Activated CD4-positive, alpha-beta T cell treated with anti-CD3 and anti-CD28 coated beads for 36 hours (primary cell): Measurements from ENCODE around the gene FARS2. TPM values are rescaled to one million over a fixed set of nuclear protein-coding genes. Genes with fewer than 3 reads are reported as not detected.
A peak's percentile ranks its signal among the peaks of the same experiment; 100 is the strongest.

Experiments used
- ATAC-seq: fragments of 200-7000 bp; cut with Tn5 transposase; one replicate; pipeline ENCODE4 v1.10.0; 2021; ENCODE audit warnings: mild to moderate bottlenecking, moderate library complexity
- CTCF ChIA-PET: fragments of 350-600 bp; sonication (Branson Sonifier 250); formaldehyde crosslinking; loops from one replicate; lab custom pipeline; 2021; ENCODE audit warnings: antibody characterized with exemption; lab: Charles Lee
- POLR2A ChIA-PET: fragments of 350-600 bp; sonication (Branson Sonifier 250); formaldehyde crosslinking; loops from one replicate; lab custom pipeline; 2021; ENCODE audit warnings: antibody characterized with exemption, inconsistent platforms; lab: Charles Lee
- DNase-seq: peaks from one replicate; pipeline ENCODE4 v3.0.0-alpha.2; 2020
- H3K27ac Mint-ChIP-seq: one replicate; pipeline ENCODE4 v1.8.0; 2021; ENCODE audit warnings: mixed read lengths
- H3K27me3 Mint-ChIP-seq: one replicate; pipeline ENCODE4 v1.8.0; 2021; ENCODE audit warnings: mixed read lengths
- H3K36me3 Mint-ChIP-seq: one replicate; pipeline ENCODE4 v1.8.0; 2021; ENCODE audit warnings: low read depth, mixed read lengths
- H3K4me1 Mint-ChIP-seq: one replicate; pipeline ENCODE4 v1.8.0; 2021; ENCODE audit warnings: mixed read lengths
- H3K4me3 Mint-ChIP-seq: one replicate; pipeline ENCODE4 v1.8.0; 2021; ENCODE audit warnings: mild to moderate bottlenecking, moderate library complexity, mixed read lengths
- H3K9me3 Mint-ChIP-seq: one replicate; pipeline ENCODE4 v1.8.0; 2021; ENCODE audit warnings: low read depth, mixed read lengths
- intact Hi-C, 2 experiments: fragments of 100-400 bp; cut with DNase I in 1 of 2; cut with micrococcal nuclease in 1 of 2; formaldehyde crosslinking; loops; one replicate each; pipeline versions ENCODE4 v1.14.2 to v1.15.1; 2022 to 2024; cut with DNase I, micrococcal nuclease
- total RNA-seq, 2 experiments: library from RNA; stranded (reverse); gene quantifications; one replicate each; pipeline ENCODE4 v1.2.3, GENCODE V29; 2021

Gene FARS2
- total RNA-seq, 2 experiments from 2014 or later = 17.6 to 18.4 TPM

DNA sequence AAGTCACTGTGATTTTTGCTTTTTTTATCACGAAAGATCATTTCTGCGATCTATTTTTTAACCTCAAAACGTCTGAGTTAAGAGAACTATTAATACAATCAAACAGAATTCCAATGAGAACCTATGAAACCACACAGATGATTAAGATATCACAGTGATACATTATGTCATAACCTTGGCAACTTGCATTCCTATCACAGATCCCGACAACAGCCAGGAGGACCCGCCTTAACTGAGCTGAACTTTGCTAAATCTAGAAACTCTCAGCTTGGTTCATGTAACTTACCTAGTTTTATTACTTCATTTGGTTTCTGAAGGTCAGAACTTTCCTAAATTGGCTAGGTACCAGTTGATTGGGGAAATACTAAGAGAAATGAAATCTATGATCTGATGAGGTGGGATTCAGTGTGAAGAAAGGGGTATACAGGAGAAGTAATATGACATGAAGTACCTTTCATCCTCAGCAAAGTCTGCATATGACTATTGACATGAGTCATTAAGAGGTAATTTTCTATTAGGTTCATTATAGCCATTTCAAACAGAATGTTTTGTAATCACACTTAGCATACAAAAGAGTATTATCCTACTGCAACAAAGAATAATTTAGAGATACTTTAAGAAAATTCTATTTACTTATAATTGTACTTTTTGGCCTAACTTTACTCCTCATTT is 11.7 kb upstream of the FARS2 start:
- intact Hi-C loops = no loop called here
- peaks cover 3% of the 10 kb centered on the region for H3K9me3 Mint-ChIP-seq
- ChIA-PET CTCF (no interaction called here), POLR2A (no interaction called here)
- DNase-seq (no peak), ATAC-seq (no peak)
- no peak overlapping the region for H3K27ac Mint-ChIP-seq
- peaks cover 26% of the 10 kb centered on the region for H3K36me3 Mint-ChIP-seq
- H3K4me3 Mint-ChIP-seq = no peak overlapping the region
- no peaks in the 10 kb centered on the region for H3K27me3 Mint-ChIP-seq
- H3K4me1 Mint-ChIP-seq = peaks cover 5% of the 10 kb centered on the region

DNA sequence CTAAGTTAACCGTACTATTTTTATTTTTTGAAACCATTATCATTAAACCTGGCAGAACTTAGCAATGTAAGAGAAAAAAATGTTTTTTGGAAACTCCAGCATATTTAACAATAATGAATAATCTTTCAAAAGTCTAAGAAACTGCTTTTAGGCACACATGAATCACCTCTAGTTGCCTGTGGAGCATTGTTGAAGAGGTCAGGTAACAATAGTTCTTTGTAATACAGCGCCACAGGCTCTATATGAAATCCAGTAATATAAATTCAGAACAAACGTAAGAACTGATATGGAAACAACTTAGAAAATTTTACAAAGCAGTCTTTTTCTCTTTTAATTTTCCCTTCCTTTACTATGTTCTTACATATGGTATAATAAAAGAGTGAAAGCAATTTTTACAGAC is 10.9 kb upstream of the FARS2 start:
- DNase-seq (no peak), ATAC-seq (no peak)
- Mint-ChIP-seq H3K27ac (no peak overlapping the region), H3K27me3 (no peaks in the 10 kb centered on the region), H3K4me3 (no peak overlapping the region), H3K9me3 (peaks cover 3% of the 10 kb centered on the region), H3K36me3 (peaks cover 33% of the 10 kb centered on the region), H3K4me1 (peaks cover 5% of the 10 kb centered on the region)
- intact Hi-C loops = no loop called here
- POLR2A ChIA-PET = no interaction called here
- CTCF ChIA-PET = no interaction called here

DNA sequence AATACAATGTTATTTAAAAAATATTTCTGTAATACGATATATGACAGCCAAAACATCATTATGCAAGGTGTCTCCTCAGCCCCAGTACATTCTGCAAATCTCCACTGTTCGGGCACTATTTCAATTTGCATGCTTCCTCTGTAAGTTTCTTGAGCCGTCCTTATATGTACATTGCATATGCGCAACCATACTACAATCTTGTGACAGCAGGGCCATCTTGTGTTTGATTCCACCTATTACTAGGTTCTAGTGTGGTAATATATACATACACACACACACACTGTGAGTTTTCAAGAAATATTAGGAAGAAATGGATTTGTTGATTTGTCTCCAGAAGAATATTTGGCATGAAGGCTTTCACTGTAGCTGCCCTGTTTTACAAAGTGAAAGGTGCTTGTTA is 10.4 kb upstream of the FARS2 start:
- H3K9me3 Mint-ChIP-seq = peaks cover 3% of the 10 kb centered on the region
- ChIA-PET CTCF (no interaction called here), POLR2A (no interaction called here)
- ATAC-seq (no peak), DNase-seq (no peak)
- H3K36me3 Mint-ChIP-seq = peaks cover 30% of the 10 kb centered on the region
- no peaks in the 10 kb centered on the region for H3K27me3 Mint-ChIP-seq
- peaks cover 5% of the 10 kb centered on the region for H3K4me1 Mint-ChIP-seq
- no peak overlapping the region for H3K4me3 Mint-ChIP-seq
- no peak overlapping the region for H3K27ac Mint-ChIP-seq
- intact Hi-C loops = no loop called here

DNA sequence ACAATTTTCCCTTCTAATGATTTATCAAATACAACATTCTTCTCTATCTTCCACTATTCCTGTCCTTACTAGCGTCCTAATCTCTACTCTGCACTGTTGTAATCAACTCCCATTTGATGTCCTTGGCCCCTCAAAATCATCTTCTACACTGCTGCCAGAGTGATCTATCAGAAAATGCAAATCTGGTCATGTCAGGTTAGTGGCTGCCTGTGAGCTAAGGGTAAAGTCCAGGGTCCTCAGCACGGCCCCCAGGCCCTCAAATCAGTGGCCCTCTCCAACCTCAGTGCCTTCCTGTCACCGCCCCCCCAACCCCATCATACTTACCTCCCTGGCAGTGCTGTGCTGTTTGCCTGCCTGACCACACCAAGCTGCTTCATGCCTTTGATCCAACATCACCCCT is 4.4 kb upstream of the FARS2 start:
- H3K9me3 Mint-ChIP-seq = no peaks in the 10 kb centered on the region
- DNase-seq = no peak
- H3K36me3 Mint-ChIP-seq = peaks cover 38% of the 10 kb centered on the region
- CTCF ChIA-PET = interaction anchor here (0.6 to 1.7 kb wide), 2 partner anchors 46 to 54 kb away, joined by 3 to 7 read pairs; no protein-coding TSS in a partner anchor
- H3K4me3 Mint-ChIP-seq = no peak overlapping the region
- H3K27ac Mint-ChIP-seq = no peak overlapping the region
- H3K4me1 Mint-ChIP-seq = peaks cover 21% of the 10 kb centered on the region
- POLR2A ChIA-PET = no interaction called here
- H3K27me3 Mint-ChIP-seq = no peaks in the 10 kb centered on the region
- intact Hi-C loops = no loop called here
- no peak for ATAC-seq

DNA sequence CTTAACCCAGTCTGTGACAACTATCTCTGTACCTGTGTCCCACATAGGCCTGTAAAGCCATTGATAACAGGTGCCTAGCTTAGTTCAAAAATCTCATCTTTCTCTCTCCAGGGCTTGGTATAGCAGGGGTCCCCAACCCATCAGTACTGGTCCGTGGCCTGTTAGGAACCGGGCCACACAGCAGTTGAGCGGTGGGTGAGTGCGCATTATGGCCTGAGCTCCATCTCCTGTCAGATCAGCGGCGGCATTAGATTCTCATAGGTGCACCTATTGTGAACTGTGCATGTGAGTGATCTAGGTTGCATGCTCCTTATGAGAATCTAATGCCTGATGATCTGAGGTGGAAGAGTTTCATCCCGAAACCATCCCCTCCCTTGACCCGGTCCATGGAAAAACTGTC is 3.9 kb upstream of the FARS2 start:
- Mint-ChIP-seq H3K4me1 (peaks cover 21% of the 10 kb centered on the region), H3K27me3 (no peaks in the 10 kb centered on the region), H3K9me3 (no peaks in the 10 kb centered on the region), H3K4me3 (no peak overlapping the region), H3K36me3 (peaks cover 34% of the 10 kb centered on the region), H3K27ac (no peak overlapping the region)
- no peak for ATAC-seq
- no peak for DNase-seq
- CTCF ChIA-PET = interaction anchor here (1.7 kb wide), 1 partner anchor 46 kb away, joined by 7 read pairs; no protein-coding TSS in a partner anchor
- POLR2A ChIA-PET = no interaction called here
- intact Hi-C loops = no loop called here

DNA sequence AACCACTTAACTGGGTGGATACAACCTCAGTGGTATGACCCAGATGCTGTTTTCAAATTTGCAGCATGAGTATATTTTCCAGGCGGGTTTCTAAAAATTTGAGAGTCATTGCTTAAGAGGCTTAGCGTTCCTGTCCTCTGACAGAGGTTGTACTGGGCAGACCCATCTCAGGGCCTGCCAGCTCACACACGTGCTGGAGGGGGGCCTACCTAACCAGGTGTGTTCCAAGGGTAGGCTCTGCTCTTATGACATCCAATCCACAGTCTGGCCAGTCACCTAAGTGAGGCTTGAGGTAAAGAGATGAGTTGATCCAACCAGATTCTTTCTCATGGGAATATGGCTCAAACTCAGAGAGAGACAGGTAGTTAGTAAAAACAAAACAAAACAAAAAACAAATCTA is 1.9 kb upstream of the FARS2 start:
- peak overlapping the region; percentile 92 for H3K4me3 Mint-ChIP-seq
- H3K9me3 Mint-ChIP-seq = no peaks in the 10 kb centered on the region
- POLR2A ChIA-PET = interaction anchor here (1.3 to 1.9 kb wide), 2 partner anchors 11 to 21 kb away, joined by 4 to 10 read pairs; no protein-coding TSS in a partner anchor
- CTCF ChIA-PET = no interaction called here
- no peaks in the 10 kb centered on the region for H3K27me3 Mint-ChIP-seq
- peaks cover 24% of the 10 kb centered on the region for H3K36me3 Mint-ChIP-seq
- intact Hi-C loops = no loop called here
- H3K27ac Mint-ChIP-seq = peak overlapping the region; percentile 87
- peaks cover 29% of the 10 kb centered on the region for H3K4me1 Mint-ChIP-seq
- no peak for ATAC-seq
- no peak for DNase-seq

DNA sequence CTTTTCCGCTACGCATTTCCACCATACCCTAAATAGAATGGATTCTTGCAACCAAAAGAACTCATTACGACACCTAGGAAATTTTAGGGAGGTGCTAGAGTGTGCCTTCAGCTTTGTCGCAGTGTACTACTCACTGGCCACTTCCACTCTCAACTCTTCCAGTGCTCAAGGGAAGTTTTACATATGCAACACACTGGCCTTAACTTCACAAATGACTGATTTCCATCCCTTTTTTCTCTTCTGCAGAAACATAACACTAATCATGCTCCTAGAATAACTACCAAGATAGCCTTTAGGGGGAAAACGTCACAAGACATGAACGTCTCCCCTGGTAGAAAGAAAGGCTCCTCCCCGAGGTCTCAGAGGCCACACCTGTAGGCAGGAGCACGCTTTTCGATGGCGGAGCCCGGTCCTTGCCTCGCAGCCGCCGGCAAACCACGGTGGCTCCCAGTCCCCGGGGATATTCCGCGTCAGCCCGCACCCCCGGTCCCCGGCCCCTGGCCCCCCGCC is 1.1 kb upstream of the FARS2 start:
- Mint-ChIP-seq H3K27me3 (no peaks in the 10 kb centered on the region), H3K9me3 (no peaks in the 10 kb centered on the region), H3K4me3 (peak overlapping the region; percentile 92), H3K36me3 (peaks cover 16% of the 10 kb centered on the region), H3K4me1 (peaks cover 32% of the 10 kb centered on the region), H3K27ac (peak overlapping the region; percentile 87)
- DNase-seq = peak; percentile 82
- CTCF ChIA-PET = interaction anchor here (0.7 to 1.4 kb wide), 3 partner anchors 14 to 43 kb away, joined by 3 read pairs; no protein-coding TSS in a partner anchor
- peak; percentile 78 for ATAC-seq
- POLR2A ChIA-PET = interaction anchor here (0.6 to 1.9 kb wide), 3 partner anchors 11 to 54 kb away, joined by 3 to 10 read pairs (median 4); no protein-coding TSS in a partner anchor
- intact Hi-C loops = loop anchor here (1.0 to 5.0 kb wide), 8 partner anchors 42 to 1239 kb away; partner anchors contain the start of genes NRN1 (in 1 of the 2) and RPP40 (in 1 of the 2)

DNA sequence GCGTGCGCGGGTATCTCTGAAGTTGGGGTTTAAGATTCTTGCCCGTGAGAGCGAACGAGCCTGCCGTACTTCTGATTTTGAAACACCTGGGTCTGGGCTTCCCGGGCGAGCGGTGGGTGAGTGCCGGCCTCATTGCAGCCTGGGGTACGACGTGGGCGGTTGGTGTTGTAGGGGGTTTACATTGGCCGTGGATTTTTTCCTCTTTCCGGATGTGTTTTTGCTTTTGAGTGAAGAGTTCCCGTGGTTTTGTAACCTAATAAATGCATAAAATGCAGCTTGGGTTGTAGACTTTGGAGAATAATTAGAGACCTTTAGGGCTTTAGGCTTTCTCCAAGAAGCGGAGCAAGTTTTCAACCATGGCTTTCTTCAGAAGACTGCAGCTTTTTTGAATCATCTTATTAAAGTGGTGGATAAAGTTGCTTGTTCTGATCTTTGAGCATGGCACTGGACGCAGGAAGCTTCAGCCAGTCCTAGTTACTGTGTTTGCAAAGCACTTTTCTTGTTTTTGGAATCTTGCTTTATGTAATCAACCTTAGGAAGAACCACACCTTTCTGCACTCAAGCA is 314 bp downstream of the FARS2 start:
- Mint-ChIP-seq H3K4me1 (peaks cover 40% of the 10 kb centered on the region), H3K27me3 (no peaks in the 10 kb centered on the region), H3K9me3 (no peaks in the 10 kb centered on the region), H3K36me3 (peaks cover 21% of the 10 kb centered on the region), H3K27ac (peak overlapping the region; percentile 97), H3K4me3 (peak overlapping the region; percentile 92)
- DNase-seq (no peak), ATAC-seq (no peak)
- ChIA-PET CTCF (interaction anchor here (0.6 to 1.4 kb wide), 4 partner anchors 16 to 118 kb away, joined by 3 read pairs; no protein-coding TSS in a partner anchor), POLR2A (interaction anchor here (1.0 kb wide), 1 partner anchor 41 kb away, joined by 3 read pairs; no protein-coding TSS in a partner anchor)
- intact Hi-C loops = loop anchor here (1.0 to 5.0 kb wide), 12 partner anchors 19 to 1846 kb away; partner anchors contain the start of genes CDYL (in 1 of the 2), NRN1 (in 1 of the 2), RPP40 (in 1 of the 2) and RREB1 (in 1 of the 2)

DNA sequence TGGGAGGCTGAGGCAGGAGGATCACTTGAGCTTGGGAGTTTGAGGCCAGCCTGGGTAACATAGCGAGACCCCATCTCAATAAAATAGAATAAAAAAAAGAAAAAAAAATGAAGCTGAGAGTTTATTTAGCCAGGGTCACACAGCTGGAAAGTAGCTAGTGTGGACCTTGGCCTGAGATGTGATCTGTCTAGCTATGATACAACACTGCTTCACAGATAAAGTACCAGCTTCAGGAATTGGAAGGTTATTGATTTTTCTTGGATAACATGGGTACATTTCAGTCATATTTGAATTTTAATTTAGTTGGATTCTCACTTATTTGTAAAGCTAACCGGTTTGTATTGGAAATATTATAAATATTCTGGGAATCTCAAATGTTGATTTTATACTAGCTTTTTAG is 5.1 kb downstream of the FARS2 start:
- Mint-ChIP-seq H3K4me3 (no peak overlapping the region), H3K36me3 (peaks cover 24% of the 10 kb centered on the region), H3K4me1 (peaks cover 22% of the 10 kb centered on the region), H3K9me3 (peaks cover 2% of the 10 kb centered on the region), H3K27me3 (no peaks in the 10 kb centered on the region), H3K27ac (peak overlapping the region; percentile 73)
- intact Hi-C loops = no loop called here
- POLR2A ChIA-PET = interaction anchor here (0.7 kb wide), 1 partner anchor 19 kb away, joined by 3 read pairs; no protein-coding TSS in a partner anchor
- DNase-seq = no peak
- CTCF ChIA-PET = interaction anchor here (0.6 to 2.5 kb wide), 10 partner anchors 10 to 122 kb away, joined by 3 to 9 read pairs (median 4); no protein-coding TSS in a partner anchor
- ATAC-seq = no peak

DNA sequence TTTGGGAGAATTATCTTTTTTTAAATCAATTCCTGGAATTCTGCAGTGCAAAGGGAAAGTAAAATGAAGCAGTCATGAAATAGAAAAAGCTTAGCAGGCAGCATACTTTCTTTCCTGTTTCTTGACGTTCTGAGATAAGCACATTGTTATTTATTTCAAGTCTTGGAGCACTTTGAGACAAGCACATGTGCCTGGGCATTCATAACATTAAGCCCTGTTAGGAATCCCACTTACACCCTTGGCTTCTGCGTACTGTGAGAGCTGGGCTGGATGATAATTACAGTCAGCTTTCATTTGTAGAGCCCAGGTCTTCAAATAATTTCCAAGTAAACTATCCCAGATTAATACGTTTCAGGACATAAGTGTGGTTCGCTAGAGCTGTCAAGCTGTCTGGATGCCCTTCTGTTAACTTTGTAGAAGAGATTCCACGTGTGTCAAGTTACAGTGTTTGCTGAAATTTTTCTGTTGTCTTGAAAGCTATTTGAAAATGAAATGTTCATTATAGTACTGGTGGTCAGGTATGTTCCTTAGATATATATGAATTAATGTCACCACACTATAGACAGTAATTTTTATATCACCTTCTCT is 8.9 kb downstream of the FARS2 start:
- CTCF ChIA-PET = interaction anchor here (1.3 to 1.6 kb wide), 2 partner anchors 17 to 126 kb away, joined by 3 to 5 read pairs; no protein-coding TSS in a partner anchor
- peaks cover 2% of the 10 kb centered on the region for H3K9me3 Mint-ChIP-seq
- no peaks in the 10 kb centered on the region for H3K27me3 Mint-ChIP-seq
- no peak overlapping the region for H3K4me3 Mint-ChIP-seq
- no peak overlapping the region for H3K27ac Mint-ChIP-seq
- ATAC-seq (no peak), DNase-seq (no peak)
- intact Hi-C loops = no loop called here
- POLR2A ChIA-PET = interaction anchor here (0.6 kb wide), 2 partner anchors 228 to 581 kb away, joined by 3 to 5 read pairs; no protein-coding TSS in a partner anchor
- H3K36me3 Mint-ChIP-seq = peaks cover 31% of the 10 kb centered on the region
- peaks cover 31% of the 10 kb centered on the region for H3K4me1 Mint-ChIP-seq

DNA sequence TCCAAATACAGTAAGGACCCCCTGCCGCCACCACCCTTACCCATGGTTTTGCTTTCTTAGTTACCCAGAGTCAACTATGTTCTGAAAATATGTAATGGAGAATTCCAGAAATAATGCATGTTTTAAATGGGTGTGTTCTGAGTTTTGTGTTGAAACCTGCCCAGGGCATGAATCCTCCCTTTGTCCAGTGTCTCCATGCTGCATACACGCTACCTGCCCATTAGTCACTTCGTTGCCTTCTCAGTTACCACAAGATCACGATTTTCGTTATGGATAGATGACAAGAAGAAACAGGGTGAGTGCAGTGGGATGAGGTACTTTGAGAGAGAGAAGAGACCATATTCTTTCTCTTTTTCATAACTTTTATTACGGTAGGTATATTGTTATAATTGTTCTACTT is 10.6 kb downstream of the FARS2 start:
- Mint-ChIP-seq H3K4me1 (peaks cover 24% of the 10 kb centered on the region), H3K27ac (no peak overlapping the region)

More for the DNA sequence above, 10.6 kb downstream of the FARS2 start:
- ATAC-seq = no peak
- H3K27me3 Mint-ChIP-seq = no peaks in the 10 kb centered on the region
- no peak overlapping the region for H3K4me3 Mint-ChIP-seq
- intact Hi-C loops = no loop called here
- peaks cover 2% of the 10 kb centered on the region for H3K9me3 Mint-ChIP-seq
- peaks cover 26% of the 10 kb centered on the region for H3K36me3 Mint-ChIP-seq
- CTCF ChIA-PET = interaction anchor here (1.6 kb wide), 1 partner anchor 128 kb away, joined by 3 read pairs; no protein-coding TSS in a partner anchor
- DNase-seq = no peak
- POLR2A ChIA-PET = no interaction called here
